PFSK-1 (cell line): ENCODE data around the gene ULK4.

Experiments
- FOXP2 ChIP-seq: optimal IDR thresholded peaks from 2 replicates; pipeline ENCODE3; 2011; ENCODE audit warnings: borderline replicate concordance, control low read depth, inconsistent platforms; ENCODE audit not compliant: insufficient read depth; ENCODE audit errors: extremely low read length, extremely low read depth
- POLR2AphosphoS5 ChIP-seq: IDR thresholded peaks from 2 replicates; pipeline ENCODE4 v1.6.1; 2012; ENCODE audit warnings: low read depth, mild to moderate bottlenecking, control low read depth, low read length, moderate library complexity
- REST ChIP-seq, 2 experiments: IDR thresholded peaks; 2 replicates each; pipeline versions ENCODE4 v1.6.1 to v1.8.0; 2011 to 2012; ENCODE audit warnings: low read depth in 2 of 2, low read length in 2 of 2, control low read depth in 1 of 2, inconsistent platforms in 1 of 2, mild to moderate bottlenecking in 1 of 2, moderate library complexity in 1 of 2; ENCODE audit not compliant: insufficient read depth in 1 of 2
- SIN3A ChIP-seq: IDR thresholded peaks from 2 replicates; pipeline ENCODE4 v1.6.1; 2012; ENCODE audit warnings: mild to moderate bottlenecking, low read length, moderate library complexity, borderline replicate concordance; ENCODE audit not compliant: insufficient read depth
- TAF1 ChIP-seq: IDR thresholded peaks from 2 replicates; pipeline ENCODE4 v1.6.1; 2012; ENCODE audit warnings: low read length, control low read depth, borderline replicate concordance; ENCODE audit not compliant: insufficient read depth

- TF ChIP-seq POLR2AphosphoS5 (no peak), TAF1 (no peak), SIN3A (no peak), REST (IDR thresholded peaks at IDR 0.05; ENCODE audit: insufficient read depth in 1 of 2, low read depth in 2 of 2, low read length in 2 of 2) (no peak), FOXP2 (no peak)
These were observed 666.2 kb downstream of the ULK4 start for GRCh38 chr3:41295740-41296139.
